Measurements from ENCODE around the gene PLEKHM2.
A peak's percentile ranks its signal among the peaks of the same experiment; 100 is the strongest.

PLEKHM2 gene

GRCh38 chr1:15727424-15727823 is 43.3 kb downstream of the PLEKHM2 start:
- no peak for DNase-seq (ENCODE audit: low spot score)
- TF ChIP-seq CTCF (conservative IDR thresholded peaks at IDR 0.05; ENCODE audit: low read depth), result no peak
- POLR2A ChIA-PET (ENCODE audit: low non-redundant PET), result no interaction called here
- H3K27ac ChIP-seq, result peak overlapping the region; percentile 84; the same call in 1 of the 2 replicates
- CTCF ChIA-PET, result interaction anchor here (0.5 kb wide), 1 partner anchor 15 kb away, joined by 3 read pairs; no protein-coding TSS in a partner anchor

- H3K27ac ChIP-seq, result peak overlapping the region; percentile 84
- TF ChIP-seq CTCF (conservative IDR thresholded peaks at IDR 0.05; ENCODE audit: low read depth), result no peak
- ChIA-PET POLR2A (ENCODE audit: low non-redundant PET) (no interaction called here), CTCF (interaction anchor here (0.5 kb wide), 1 partner anchor 16 kb away, joined by 3 read pairs; no protein-coding TSS in a partner anchor)
- no peak for DNase-seq (ENCODE audit: low spot score)
Observed at GRCh38 chr1:15727866-15728534, 43.9 kb downstream of the PLEKHM2 start.

- DNase-seq (ENCODE audit: low spot score), result no peak
- CTCF ChIA-PET, result no interaction called here
- no peak for TF ChIP-seq CTCF (conservative IDR thresholded peaks at IDR 0.05; ENCODE audit: low read depth)
- POLR2A ChIA-PET (ENCODE audit: low non-redundant PET), result no interaction called here
- peak overlapping the region; percentile 84 for H3K27ac ChIP-seq
Observed at GRCh38 chr1:15728937-15729657, 45.0 kb downstream of the PLEKHM2 start.

GRCh38 chr1:15730423-15730822 is 46.3 kb downstream of the PLEKHM2 start:
- ChIA-PET POLR2A (ENCODE audit: low non-redundant PET) (no interaction called here), CTCF (interaction anchor here (0.6 to 2.9 kb wide), 2 partner anchors 11 to 264 kb away, joined by 5 to 12 read pairs; no protein-coding TSS in a partner anchor)
- DNase-seq (ENCODE audit: low spot score), result no peak
- TF ChIP-seq CTCF (conservative IDR thresholded peaks at IDR 0.05; ENCODE audit: low read depth), result no peak
- peak overlapping the region; percentile 84 for H3K27ac ChIP-seq

- DNase-seq (ENCODE audit: low spot score), result no peak
- no peak for TF ChIP-seq CTCF (conservative IDR thresholded peaks at IDR 0.05; ENCODE audit: low read depth)
- ChIA-PET CTCF (interaction anchor here (0.6 to 2.9 kb wide), 2 partner anchors 10 to 357 kb away, joined by 3 to 12 read pairs; no protein-coding TSS in a partner anchor), POLR2A (ENCODE audit: low non-redundant PET) (no interaction called here)
- peak overlapping the region; percentile 84 for H3K27ac ChIP-seq
Observed at GRCh38 chr1:15730936-15731335, 46.8 kb downstream of the PLEKHM2 start.

GRCh38 chr1:15731735-15732685 is 47.9 kb downstream of the PLEKHM2 start:
- ChIA-PET POLR2A (ENCODE audit: low non-redundant PET) (interaction anchor here (0.5 kb wide), 1 partner anchor 30 kb away, joined by 3 read pairs; no protein-coding TSS in a partner anchor), CTCF (interaction anchor here (0.6 to 2.9 kb wide), 3 partner anchors 9 to 358 kb away, joined by 3 to 12 read pairs (median 3); no protein-coding TSS in a partner anchor)
- no peak for TF ChIP-seq CTCF (conservative IDR thresholded peaks at IDR 0.05; ENCODE audit: low read depth)
- no peak for DNase-seq (ENCODE audit: low spot score)
- H3K27ac ChIP-seq, result peak overlapping the region; percentile 84
